Measurements from ENCODE around the gene RBM7. TPM values are rescaled to one million over a fixed set of nuclear protein-coding genes. Genes with fewer than 3 reads are reported as not detected.

The RBM7 gene
- total RNA-seq, 2 donors from 2014 or later, result 12.1 to 13.2 TPM

DNA sequence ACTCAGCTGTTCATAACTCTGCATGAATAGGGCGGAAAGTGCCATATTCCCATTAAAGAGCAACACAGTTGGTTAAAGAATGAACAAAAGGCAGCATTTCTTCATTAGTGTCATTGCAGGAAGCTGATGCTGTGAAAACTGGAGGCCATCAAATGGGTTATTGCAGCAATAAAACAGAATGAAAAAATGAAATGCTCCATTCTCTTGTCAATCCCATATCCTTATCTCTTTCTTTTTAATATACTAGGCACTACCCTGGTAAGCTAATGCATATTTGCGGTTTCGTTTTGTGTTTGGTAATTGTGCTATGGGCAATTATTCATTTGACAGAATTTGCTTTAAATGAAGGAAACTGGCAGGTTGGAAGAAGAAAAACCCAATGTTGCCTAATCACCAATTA is 25.4 kb upstream of the RBM7 start:
- TF ChIP-seq, protein P1, sequence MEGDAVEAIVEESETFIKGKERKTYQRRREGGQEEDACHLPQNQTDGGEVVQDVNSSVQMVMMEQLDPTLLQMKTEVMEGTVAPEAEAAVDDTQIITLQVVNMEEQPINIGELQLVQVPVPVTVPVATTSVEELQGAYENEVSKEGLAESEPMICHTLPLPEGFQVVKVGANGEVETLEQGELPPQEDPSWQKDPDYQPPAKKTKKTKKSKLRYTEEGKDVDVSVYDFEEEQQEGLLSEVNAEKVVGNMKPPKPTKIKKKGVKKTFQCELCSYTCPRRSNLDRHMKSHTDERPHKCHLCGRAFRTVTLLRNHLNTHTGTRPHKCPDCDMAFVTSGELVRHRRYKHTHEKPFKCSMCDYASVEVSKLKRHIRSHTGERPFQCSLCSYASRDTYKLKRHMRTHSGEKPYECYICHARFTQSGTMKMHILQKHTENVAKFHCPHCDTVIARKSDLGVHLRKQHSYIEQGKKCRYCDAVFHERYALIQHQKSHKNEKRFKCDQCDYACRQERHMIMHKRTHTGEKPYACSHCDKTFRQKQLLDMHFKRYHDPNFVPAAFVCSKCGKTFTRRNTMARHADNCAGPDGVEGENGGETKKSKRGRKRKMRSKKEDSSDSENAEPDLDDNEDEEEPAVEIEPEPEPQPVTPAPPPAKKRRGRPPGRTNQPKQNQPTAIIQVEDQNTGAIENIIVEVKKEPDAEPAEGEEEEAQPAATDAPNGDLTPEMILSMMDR (IDR thresholded peaks at IDR 0.05), result no peak
- no peaks in the 10 kb centered on the region for H3K36me3 ChIP-seq

DNA sequence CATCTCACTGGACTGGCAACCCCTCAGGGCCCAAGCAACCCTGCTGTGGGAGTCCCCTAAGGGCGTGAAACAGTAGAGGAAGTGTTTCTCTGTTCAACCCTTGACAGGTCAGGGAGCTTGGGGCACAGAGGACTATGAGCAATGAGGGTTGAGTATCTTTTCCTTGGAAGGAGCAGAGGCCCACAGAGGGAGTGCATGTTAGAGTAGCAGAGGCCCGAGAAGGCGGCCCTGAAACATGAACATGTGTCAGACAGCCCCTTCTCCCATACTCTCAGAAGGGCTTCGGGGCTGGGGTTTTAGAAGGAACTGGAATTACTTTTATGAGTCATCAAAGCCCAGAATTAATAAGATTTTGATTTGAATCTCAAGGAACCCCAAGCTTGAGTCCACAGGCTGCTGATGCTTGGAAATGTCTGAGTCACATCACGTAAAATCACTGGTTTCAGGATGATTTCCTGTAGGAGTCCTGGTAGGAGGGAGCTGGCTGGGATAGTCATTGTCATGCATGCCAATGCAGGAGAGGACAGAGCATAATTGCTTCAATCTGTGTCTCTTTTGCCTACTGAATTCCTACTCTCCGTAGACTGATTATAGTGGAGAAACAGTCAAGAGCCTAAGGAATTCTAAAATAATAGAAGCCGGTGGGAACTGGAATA is 22.7 kb upstream of the RBM7 start:
- H3K36me3 ChIP-seq, result no peaks in the 10 kb centered on the region

More for the DNA sequence above, 25.4 kb upstream of the RBM7 start:
- DNase-seq (ENCODE audit: low spot score), result no peak
- no peaks in the 10 kb centered on the region for H3K4me1 ChIP-seq
- no peaks in the 10 kb centered on the region for H3K27me3 ChIP-seq
- no peak overlapping the region for H3K27ac ChIP-seq
- no peak overlapping the region for H3K4me3 ChIP-seq
- no peaks in the 10 kb centered on the region for H3K9me3 ChIP-seq

GRCh38 chr11:114379394-114380069 is 20.9 kb upstream of the RBM7 start:
- no peak overlapping the region for H3K4me3 ChIP-seq
- no peak overlapping the region for H3K27ac ChIP-seq
- H3K9me3 ChIP-seq, result no peaks in the 10 kb centered on the region
- no peaks in the 10 kb centered on the region for H3K27me3 ChIP-seq
- TF ChIP-seq, protein P1 (IDR thresholded peaks at IDR 0.05), result no peak
- H3K4me1 ChIP-seq, result no peaks in the 10 kb centered on the region
- H3K36me3 ChIP-seq, result no peaks in the 10 kb centered on the region
- DNase-seq (ENCODE audit: low spot score), result no peak

More for the DNA sequence above, 22.7 kb upstream of the RBM7 start:
- Histone ChIP-seq H3K27me3 (no peaks in the 10 kb centered on the region), H3K27ac (no peak overlapping the region), H3K4me1 (no peaks in the 10 kb centered on the region), H3K4me3 (no peak overlapping the region), H3K9me3 (no peaks in the 10 kb centered on the region)
- no peak for DNase-seq (ENCODE audit: low spot score)
- TF ChIP-seq, protein P1 (IDR thresholded peaks at IDR 0.05), result no peak

GRCh38 chr11:114382509-114382908 is 18.0 kb upstream of the RBM7 start:
- Histone ChIP-seq H3K9me3 (no peaks in the 10 kb centered on the region), H3K4me1 (no peaks in the 10 kb centered on the region), H3K27ac (no peak overlapping the region), H3K36me3 (no peaks in the 10 kb centered on the region), H3K4me3 (no peak overlapping the region), H3K27me3 (no peaks in the 10 kb centered on the region)
- TF ChIP-seq, protein P1 (IDR thresholded peaks at IDR 0.05), result no peak
- no peak for DNase-seq (ENCODE audit: low spot score)

DNA sequence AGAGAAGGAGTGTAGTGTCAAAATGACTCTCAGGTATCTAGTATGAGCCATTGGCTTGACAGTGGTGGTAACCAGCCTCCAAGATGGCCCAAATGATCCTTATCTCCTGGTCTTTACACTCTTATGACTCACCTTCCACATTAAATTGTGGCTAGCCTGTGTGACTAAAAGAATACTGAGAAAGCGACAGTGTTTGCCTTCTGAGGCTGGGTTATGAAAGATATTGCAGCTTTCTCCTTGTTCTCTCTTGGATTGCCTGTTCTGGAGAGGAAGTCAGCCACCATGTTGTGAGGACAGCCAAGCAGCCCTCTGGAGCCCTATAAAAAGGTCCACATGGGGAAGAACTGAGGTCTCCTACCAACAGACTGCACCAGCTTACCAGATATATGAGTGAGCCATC is 16.0 kb upstream of the RBM7 start:
- TF ChIP-seq, protein P1 (IDR thresholded peaks at IDR 0.05), result no peak
- Histone ChIP-seq H3K9me3 (no peaks in the 10 kb centered on the region), H3K4me3 (no peak overlapping the region), H3K27ac (no peak overlapping the region), H3K36me3 (no peaks in the 10 kb centered on the region), H3K4me1 (no peaks in the 10 kb centered on the region), H3K27me3 (no peaks in the 10 kb centered on the region)
- no peak for DNase-seq (ENCODE audit: low spot score)

Data from right atrium auricular region (tissue), 2 donors.